Adrenal gland (tissue), 12 donors: ENCODE results near the gene SCAPER. TPM values are rescaled to one million over a fixed set of nuclear protein-coding genes. Genes with fewer than 3 reads are reported as not detected.

ENCODE experiments used
- DNase-seq, 7 donors: peaks; one replicate each; pipeline ENCODE4 v3.0.0-alpha.2; 2019 to 2020
- H3K27ac ChIP-seq, 5 donors: fragments of 200-600 bp; sonication (generic) in 4 of 5; 1 replicate in 3 of 5; 2 replicates in 2 of 5; pipeline versions ENCODE4 v1.5.1 to v1.8.0; 2016 to 2020; ENCODE audit warnings: mild to moderate bottlenecking in 1 of 5
- H3K27me3 ChIP-seq: fragments of 200-600 bp; 2 replicates; pipeline ENCODE4 v1.8.0; 2021
- H3K36me3 ChIP-seq, 2 donors: fragments of 200-600 bp; replicated peaks in 1 of 2; 1 replicate in 1 of 2; 2 replicates in 1 of 2; pipeline versions ENCODE4 v1.5.1 to v1.8.0; 2018 to 2022
- H3K4me1 ChIP-seq, 2 donors: fragments of 200-600 bp; replicated peaks in 1 of 2; 1 replicate in 1 of 2; 2 replicates in 1 of 2; pipeline versions ENCODE4 v1.5.1 to v1.8.0; 2018 to 2021
- H3K4me3 ChIP-seq, 4 donors: fragments of 200-600 bp; sonication (generic) in 3 of 4; one replicate each; pipeline ENCODE4 v1.5.1; 2016 to 2018
- H3K9me3 ChIP-seq, 3 donors: fragments of 200-600 bp; sonication (generic) in 1 of 3; replicated peaks in 1 of 3; 1 replicate in 2 of 3; 2 replicates in 1 of 3; pipeline versions ENCODE4 v1.5.1 to v1.8.0; 2016 to 2021
- CTCF ChIP-seq, 6 experiments: fragments of 450-650 bp in 4 of 6; fragments of 200-600 bp in 2 of 6; sonication (generic) in 1 of 6; IDR thresholded peaks; 1 replicate in 5 of 6; 2 replicates in 1 of 6; pipeline versions ENCODE4 v1.5.1 to v1.8.0; 2016 to 2021; ENCODE audit warnings: antibody characterized with exemption in 6 of 6, mild to moderate bottlenecking in 2 of 6, moderate library complexity in 1 of 6
- POLR2A ChIP-seq, 2 donors: fragments of 450-650 bp; IDR thresholded peaks; one replicate each; pipeline ENCODE4 v1.6.1; 2017; ENCODE audit warnings: antibody characterized with exemption in 2 of 2, mild to moderate bottlenecking in 2 of 2, moderate library complexity in 1 of 2
- whole genome bisulfite sequencing, 4 donors: extraction: QIAGEN DNeasy Blood & Tissue Kit in 2 of 4; methylation state at CpG; one replicate each; pipeline versions ENCODE4 v1.1.5 to v1.1.7; 2013 to 2017; 5-methylcytosine and 5-hydroxymethylcytosine counted together
- intact Hi-C, 2 donors: fragments of 100-400 bp; cut with DNase I; formaldehyde crosslinking; loops; one replicate each; pipeline versions ENCODE4 v1.14.1 to v1.15.0; 2022 to 2023
- polyA plus RNA-seq, 3 donors: library from polyadenylated mRNA; stranded (reverse); fragments of 200-250 nt in 2 of 3; fragments of 350-450 nt in 1 of 3; fragmentation: Illumina TruSeq in 1 of 3; extraction: RNeasy Lipid Tissue Mini Kit (QIAGEN cat#74804) in 1 of 3; gene quantifications; one replicate each; pipeline ENCODE4 v1.2.3, GENCODE V29; 2013 to 2014
- total RNA-seq, 9 donors: library from RNA; depleted of rRNA in 4 of 9; stranded (reverse); fragments of >200 nt in 4 of 9; fragments of 120-200 nt in 1 of 9; fragmentation: NEBNext Ultra II Directional in 1 of 9; extraction: Animal tissue kit (Norgen Biotek cat#: 25700) in 1 of 9; gene quantifications; one replicate each; pipeline versions ENCODE4 v1.1.0 to v1.2.4, GENCODE V29; 2013 to 2023
- donor health status: healthy with polysubstance abuse.
- donor health status: Bipolar disorder and iron deficiency.
- donor health status: DM: yes; HTN: yes; CAD: no.
- donor health status: DM: no; HTN: no; CAD: no.
- donor health status: DM: no; HTN: no; CAD: no.
- donor health status: DM: yes; HTN: yes; CAD: no.

SCAPER gene
- total and polyA plus RNA-seq, 12 donors: 3.9 to 95.3 (median 24.1) TPM

- 41 to 69% (median 51%) methylated on average over 19 to 26 of the region's 26 CpGs for WGBS, 4 donors
- TF ChIP-seq POLR2A (IDR thresholded peaks at IDR 0.05) (no peak), CTCF (IDR thresholded peaks at IDR 0.05) (no peak)
- intact Hi-C loops: no loop called here
- Histone ChIP-seq H3K9me3 (no peaks in the 10 kb centered on the region), H3K27ac (no peak overlapping the region), H3K36me3 (no peaks in the 10 kb centered on the region), H3K4me1 (peaks cover 27 to 47% of the 10 kb centered on the region in 2 donors), H3K27me3 (peaks cover 98% of the 10 kb centered on the region), H3K4me3 (no peak overlapping the region)
- DNase-seq: no peak
Observed at GRCh38 chr15:76338486-76339304, 566.4 kb downstream of the SCAPER start.

- no peak for DNase-seq
- Histone ChIP-seq H3K36me3 (no peaks in the 10 kb centered on the region), H3K9me3 (no peaks in the 10 kb centered on the region), H3K27ac (no peak overlapping the region), H3K27me3 (peaks cover 91% of the 10 kb centered on the region), H3K4me3 (no peak overlapping the region), H3K4me1 (peaks cover 27 to 46% of the 10 kb centered on the region in 2 donors)
- 0 to 12% (median 8%) methylated on average over 1 to 89 of the region's 89 CpGs for WGBS, 4 donors
- intact Hi-C loops: no loop called here
- TF ChIP-seq CTCF (IDR thresholded peaks at IDR 0.05) (no peak), POLR2A (IDR thresholded peaks at IDR 0.05) (no peak)
Observed at GRCh38 chr15:76337696-76338485, 567.2 kb downstream of the SCAPER start.

- peak overlapping the region in 1 of 4 donors; percentile 36 for H3K4me3 ChIP-seq
- H3K36me3 ChIP-seq: no peaks in the 10 kb centered on the region
- H3K9me3 ChIP-seq: no peaks in the 10 kb centered on the region
- 16 to 21% (median 17%) methylated on average over 25 of the region's 25 CpGs for WGBS, 4 donors
- H3K4me1 ChIP-seq: peaks cover 27 to 38% of the 10 kb centered on the region in 2 donors
- no peak overlapping the region for H3K27ac ChIP-seq
- no peak for DNase-seq
- peaks cover 83% of the 10 kb centered on the region for H3K27me3 ChIP-seq
- intact Hi-C loops: no loop called here
- TF ChIP-seq POLR2A (IDR thresholded peaks at IDR 0.05): no peak
- TF ChIP-seq CTCF (IDR thresholded peaks at IDR 0.05): no peak
Observed at GRCh38 chr15:76337059-76337695, 568.0 kb downstream of the SCAPER start.
